ENCODE measurements around the gene KDM4B.

KDM4B gene

DNA sequence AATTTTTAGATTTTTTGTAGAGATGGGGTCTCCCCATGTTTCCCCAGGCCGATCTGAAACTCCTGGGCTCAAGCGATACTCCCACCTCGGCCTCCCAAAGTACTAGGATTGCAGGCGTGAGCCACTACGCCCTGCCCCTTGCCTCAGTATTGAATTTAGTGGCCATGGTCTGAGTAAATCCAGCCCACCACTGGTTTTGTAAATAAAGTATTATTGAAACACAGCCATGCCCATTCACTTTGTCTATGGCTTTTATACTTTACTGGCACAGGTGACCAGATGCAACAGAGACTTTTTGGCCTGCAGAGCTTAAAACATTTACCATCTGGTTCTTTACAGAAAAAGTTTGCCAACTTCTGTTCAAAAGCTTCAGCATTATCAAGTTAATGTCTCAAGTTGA is 227.9 kb downstream of the KDM4B start:
- DNase-seq (ENCODE audit: low spot score) = no peak
- Histone ChIP-seq H3K36me3 (ENCODE audit: low read depth) (no peaks in the 10 kb centered on the region), H3K27ac (ENCODE audit: poor library complexity, severe bottlenecking) (no peak overlapping the region), H3K4me1 (ENCODE audit: insufficient read depth, poor library complexity, severe bottlenecking) (no peaks in the 10 kb centered on the region), H3K9me3 (ENCODE audit: severe bottlenecking) (no peaks in the 10 kb centered on the region), H3K4me3 (ENCODE audit: severe bottlenecking) (no peak overlapping the region), H3K27me3 (ENCODE audit: insufficient read depth, poor library complexity, severe bottlenecking) (no peaks in the 10 kb centered on the region)
- ATAC-seq (ENCODE audit: low read depth) = no peak
- TF ChIP-seq, protein P1, sequence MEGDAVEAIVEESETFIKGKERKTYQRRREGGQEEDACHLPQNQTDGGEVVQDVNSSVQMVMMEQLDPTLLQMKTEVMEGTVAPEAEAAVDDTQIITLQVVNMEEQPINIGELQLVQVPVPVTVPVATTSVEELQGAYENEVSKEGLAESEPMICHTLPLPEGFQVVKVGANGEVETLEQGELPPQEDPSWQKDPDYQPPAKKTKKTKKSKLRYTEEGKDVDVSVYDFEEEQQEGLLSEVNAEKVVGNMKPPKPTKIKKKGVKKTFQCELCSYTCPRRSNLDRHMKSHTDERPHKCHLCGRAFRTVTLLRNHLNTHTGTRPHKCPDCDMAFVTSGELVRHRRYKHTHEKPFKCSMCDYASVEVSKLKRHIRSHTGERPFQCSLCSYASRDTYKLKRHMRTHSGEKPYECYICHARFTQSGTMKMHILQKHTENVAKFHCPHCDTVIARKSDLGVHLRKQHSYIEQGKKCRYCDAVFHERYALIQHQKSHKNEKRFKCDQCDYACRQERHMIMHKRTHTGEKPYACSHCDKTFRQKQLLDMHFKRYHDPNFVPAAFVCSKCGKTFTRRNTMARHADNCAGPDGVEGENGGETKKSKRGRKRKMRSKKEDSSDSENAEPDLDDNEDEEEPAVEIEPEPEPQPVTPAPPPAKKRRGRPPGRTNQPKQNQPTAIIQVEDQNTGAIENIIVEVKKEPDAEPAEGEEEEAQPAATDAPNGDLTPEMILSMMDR (IDR thresholded peaks at IDR 0.05; ENCODE audit: poor library complexity, severe bottlenecking) = no peak

DNA sequence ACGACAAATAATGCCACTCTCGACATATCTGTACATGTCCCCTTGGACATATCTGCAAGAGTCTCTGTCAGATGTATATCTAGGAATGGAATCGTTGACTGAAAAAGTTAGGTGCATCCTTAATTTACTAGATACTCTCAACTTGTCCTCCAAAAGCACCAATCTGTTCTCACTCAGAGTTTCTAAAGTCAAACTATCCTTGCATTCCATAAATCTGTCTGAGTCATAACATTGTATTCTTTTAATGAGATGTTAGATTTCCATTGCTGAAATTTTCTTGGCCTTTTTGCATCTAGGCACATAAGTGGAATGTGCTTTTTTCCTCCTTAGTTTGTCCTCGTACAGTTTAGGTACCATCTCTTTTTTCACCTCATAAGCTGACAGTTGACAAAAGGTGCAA is 231.9 kb downstream of the KDM4B start:
- TF ChIP-seq, protein P1 (IDR thresholded peaks at IDR 0.05; ENCODE audit: poor library complexity, severe bottlenecking) = no peak
- no peak overlapping the region for H3K4me3 ChIP-seq (ENCODE audit: severe bottlenecking)
- DNase-seq (ENCODE audit: low spot score) = no peak

DNA sequence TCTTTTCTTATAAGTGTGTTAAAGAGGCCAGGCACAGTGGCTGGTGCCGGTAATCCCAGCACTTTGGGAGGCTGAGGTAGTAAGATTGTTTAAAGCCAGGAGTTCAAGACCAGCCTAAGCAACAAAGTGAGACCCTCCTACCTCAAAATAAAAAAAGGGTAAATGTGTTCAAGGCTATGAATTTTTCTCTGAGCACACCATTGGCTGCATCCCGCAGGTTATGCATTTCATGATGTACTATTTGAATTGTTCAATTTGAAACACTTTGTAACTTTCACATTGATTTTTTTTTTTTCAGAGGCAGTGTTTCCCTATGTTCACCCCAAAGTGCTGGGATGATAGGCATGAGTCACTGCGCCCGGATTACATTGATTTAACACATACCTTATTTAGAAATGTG is 233.6 kb downstream of the KDM4B start:
- Histone ChIP-seq H3K9me3 (ENCODE audit: severe bottlenecking) (no peaks in the 10 kb centered on the region), H3K27ac (ENCODE audit: poor library complexity, severe bottlenecking) (no peak overlapping the region), H3K4me1 (ENCODE audit: insufficient read depth, poor library complexity, severe bottlenecking) (no peaks in the 10 kb centered on the region), H3K4me3 (ENCODE audit: severe bottlenecking) (no peak overlapping the region), H3K36me3 (ENCODE audit: low read depth) (no peaks in the 10 kb centered on the region), H3K27me3 (ENCODE audit: insufficient read depth, poor library complexity, severe bottlenecking) (no peaks in the 10 kb centered on the region)
- TF ChIP-seq, protein P1 (IDR thresholded peaks at IDR 0.05; ENCODE audit: poor library complexity, severe bottlenecking) = no peak
- DNase-seq (ENCODE audit: low spot score) (no peak), ATAC-seq (ENCODE audit: low read depth) (no peak)

More for the DNA sequence above, 231.9 kb downstream of the KDM4B start:
- H3K27me3 ChIP-seq (ENCODE audit: insufficient read depth, poor library complexity, severe bottlenecking) = no peaks in the 10 kb centered on the region
- ATAC-seq (ENCODE audit: low read depth) = no peak
- H3K4me1 ChIP-seq (ENCODE audit: insufficient read depth, poor library complexity, severe bottlenecking) = no peaks in the 10 kb centered on the region
- no peak overlapping the region for H3K27ac ChIP-seq (ENCODE audit: poor library complexity, severe bottlenecking)
- no peaks in the 10 kb centered on the region for H3K36me3 ChIP-seq (ENCODE audit: low read depth)
- no peaks in the 10 kb centered on the region for H3K9me3 ChIP-seq (ENCODE audit: severe bottlenecking)
